ENCODE results near the gene EP400. TPM values are rescaled to one million over a fixed set of nuclear protein-coding genes. Genes with fewer than 3 reads are reported as not detected.

Gene EP400
- total RNA-seq, 1 donor, result 14.5 TPM

DNA sequence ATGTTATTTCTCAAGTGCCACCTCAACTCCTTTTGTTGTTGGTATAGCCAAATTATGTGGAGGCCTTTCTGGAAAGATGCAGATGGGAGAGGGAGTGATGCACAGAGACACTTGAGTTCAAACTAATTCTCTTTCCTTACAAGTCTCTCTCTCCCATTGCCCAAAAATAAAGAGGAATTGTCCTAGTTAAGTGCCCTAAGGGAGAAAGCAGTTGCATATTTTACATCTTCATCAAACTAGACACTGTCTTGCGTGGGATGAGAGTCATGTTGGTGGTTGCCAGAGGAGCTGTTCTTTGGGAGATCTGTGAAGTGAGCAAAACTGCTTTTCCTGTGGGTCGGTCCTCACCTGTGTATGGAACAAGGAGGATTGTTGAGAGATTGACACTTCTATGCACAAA, 72.2 kb downstream of the EP400 start:
- Histone ChIP-seq H3K4me1 (ENCODE audit: insufficient read depth, low read length) (no peaks in the 10 kb centered on the region), H3K79me2 (ENCODE audit: insufficient read depth, low read length) (no peaks in the 10 kb centered on the region), H3K4me3 (ENCODE audit: insufficient read depth, low read length) (no peak overlapping the region), H3K27me3 (ENCODE audit: insufficient read depth, low read length) (no peaks in the 10 kb centered on the region), H3K36me3 (ENCODE audit: insufficient read depth, low read length) (peaks cover 73% of the 10 kb centered on the region), H3K9me3 (ENCODE audit: low read depth, low read length) (no peaks in the 10 kb centered on the region), H2AFZ (ENCODE audit: low read length) (no peak overlapping the region), H3K27ac (ENCODE audit: low read depth, low read length) (no peak overlapping the region), H3K4me2 (ENCODE audit: insufficient read depth, low read length) (no peak overlapping the region), H4K20me1 (ENCODE audit: insufficient read depth, low read length) (no peaks in the 10 kb centered on the region)
- TF ChIP-seq CTCF (IDR thresholded peaks at IDR 0.05; ENCODE audit: extremely low read depth, low read depth, low read length), result no peak
- no peak for DNase-seq (ENCODE audit: insufficient read length, low spot score, missing footprints)

- Histone ChIP-seq H3K36me3 (ENCODE audit: insufficient read depth, low read length) (peaks cover 78% of the 10 kb centered on the region), H3K27me3 (ENCODE audit: insufficient read depth, low read length) (no peaks in the 10 kb centered on the region), H4K20me1 (ENCODE audit: insufficient read depth, low read length) (no peaks in the 10 kb centered on the region), H3K4me1 (ENCODE audit: insufficient read depth, low read length) (no peaks in the 10 kb centered on the region), H2AFZ (ENCODE audit: low read length) (no peak overlapping the region), H3K9me3 (ENCODE audit: low read depth, low read length) (no peaks in the 10 kb centered on the region), H3K79me2 (ENCODE audit: insufficient read depth, low read length) (no peaks in the 10 kb centered on the region), H3K4me3 (ENCODE audit: insufficient read depth, low read length) (no peak overlapping the region), H3K4me2 (ENCODE audit: insufficient read depth, low read length) (no peak overlapping the region), H3K27ac (ENCODE audit: low read depth, low read length) (no peak overlapping the region)
- TF ChIP-seq CTCF (IDR thresholded peaks at IDR 0.05; ENCODE audit: extremely low read depth, low read depth, low read length), result no peak
- DNase-seq (ENCODE audit: insufficient read length, low spot score, missing footprints), result no peak
Observed at GRCh38 chr12:132023658-132024057, 73.9 kb downstream of the EP400 start.

DNA sequence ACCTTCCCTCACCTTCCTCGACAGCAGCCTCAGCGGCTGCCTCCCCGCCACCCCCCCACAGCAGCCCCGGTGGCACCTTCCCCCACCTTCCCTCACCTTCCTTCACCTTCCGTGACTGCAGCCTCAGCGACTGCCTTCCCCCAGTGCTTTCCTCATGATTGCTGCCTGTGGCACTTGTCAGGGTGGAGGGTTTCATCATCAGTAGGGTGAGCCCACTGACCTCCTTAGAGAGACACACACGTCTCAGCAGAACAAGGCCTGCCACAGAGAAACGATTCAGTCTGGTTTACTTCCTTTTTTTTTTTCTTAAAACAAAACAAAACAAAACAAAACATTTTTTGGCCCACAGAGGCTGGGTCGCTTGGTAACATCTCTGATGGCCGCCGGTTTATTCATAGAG, 75.0 kb downstream of the EP400 start:
- TF ChIP-seq CTCF (IDR thresholded peaks at IDR 0.05; ENCODE audit: extremely low read depth, low read depth, low read length), result no peak
- no peaks in the 10 kb centered on the region for H4K20me1 ChIP-seq (ENCODE audit: insufficient read depth, low read length)
- H3K4me1 ChIP-seq (ENCODE audit: insufficient read depth, low read length), result no peaks in the 10 kb centered on the region
- H3K27ac ChIP-seq (ENCODE audit: low read depth, low read length), result no peak overlapping the region
- H3K4me3 ChIP-seq (ENCODE audit: insufficient read depth, low read length), result no peak overlapping the region
- H3K27me3 ChIP-seq (ENCODE audit: insufficient read depth, low read length), result no peaks in the 10 kb centered on the region
- H3K36me3 ChIP-seq (ENCODE audit: insufficient read depth, low read length), result peaks cover 69% of the 10 kb centered on the region
- H2AFZ ChIP-seq (ENCODE audit: low read length), result no peak overlapping the region
- DNase-seq (ENCODE audit: insufficient read length, low spot score, missing footprints), result no peak
- no peaks in the 10 kb centered on the region for H3K9me3 ChIP-seq (ENCODE audit: low read depth, low read length)
- H3K4me2 ChIP-seq (ENCODE audit: insufficient read depth, low read length), result no peak overlapping the region
- H3K79me2 ChIP-seq (ENCODE audit: insufficient read depth, low read length), result no peaks in the 10 kb centered on the region

DNA sequence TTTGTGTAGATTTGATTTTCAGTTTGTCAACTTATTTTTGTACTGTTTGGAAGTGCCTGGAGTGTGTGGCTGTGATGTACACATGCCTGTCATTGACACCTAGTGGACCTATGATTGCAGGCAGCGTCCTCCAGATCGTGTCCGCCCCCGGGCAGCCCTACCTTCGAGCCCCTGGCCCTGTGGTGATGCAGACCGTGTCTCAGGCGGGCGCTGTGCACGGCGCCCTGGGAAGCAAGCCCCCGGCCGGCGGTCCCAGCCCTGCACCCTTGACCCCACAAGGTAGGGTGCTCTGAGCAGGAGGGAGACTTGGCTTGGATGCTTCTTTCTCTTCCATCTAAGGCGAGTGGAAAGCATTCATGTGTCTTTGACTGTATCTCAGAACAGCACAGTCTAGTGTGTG, 75.8 kb downstream of the EP400 start:
- H3K79me2 ChIP-seq (ENCODE audit: insufficient read depth, low read length), result no peaks in the 10 kb centered on the region
- no peaks in the 10 kb centered on the region for H3K4me1 ChIP-seq (ENCODE audit: insufficient read depth, low read length)
- H3K27me3 ChIP-seq (ENCODE audit: insufficient read depth, low read length), result no peaks in the 10 kb centered on the region
- no peak for DNase-seq (ENCODE audit: insufficient read length, low spot score, missing footprints)
- TF ChIP-seq CTCF (IDR thresholded peaks at IDR 0.05; ENCODE audit: extremely low read depth, low read depth, low read length), result no peak
- H4K20me1 ChIP-seq (ENCODE audit: insufficient read depth, low read length), result no peaks in the 10 kb centered on the region
- no peak overlapping the region for H2AFZ ChIP-seq (ENCODE audit: low read length)
- no peak overlapping the region for H3K4me2 ChIP-seq (ENCODE audit: insufficient read depth, low read length)
- no peak overlapping the region for H3K27ac ChIP-seq (ENCODE audit: low read depth, low read length)
- peaks cover 66% of the 10 kb centered on the region for H3K36me3 ChIP-seq (ENCODE audit: insufficient read depth, low read length)
- H3K9me3 ChIP-seq (ENCODE audit: low read depth, low read length), result no peaks in the 10 kb centered on the region
- H3K4me3 ChIP-seq (ENCODE audit: insufficient read depth, low read length), result no peak overlapping the region
